ENCODE measurements around the gene GLCCI1.

Gene GLCCI1

GRCh38 chr7:7943951-7944350, 24.6 kb upstream of the GLCCI1 start:
- TF ChIP-seq, protein P1, sequence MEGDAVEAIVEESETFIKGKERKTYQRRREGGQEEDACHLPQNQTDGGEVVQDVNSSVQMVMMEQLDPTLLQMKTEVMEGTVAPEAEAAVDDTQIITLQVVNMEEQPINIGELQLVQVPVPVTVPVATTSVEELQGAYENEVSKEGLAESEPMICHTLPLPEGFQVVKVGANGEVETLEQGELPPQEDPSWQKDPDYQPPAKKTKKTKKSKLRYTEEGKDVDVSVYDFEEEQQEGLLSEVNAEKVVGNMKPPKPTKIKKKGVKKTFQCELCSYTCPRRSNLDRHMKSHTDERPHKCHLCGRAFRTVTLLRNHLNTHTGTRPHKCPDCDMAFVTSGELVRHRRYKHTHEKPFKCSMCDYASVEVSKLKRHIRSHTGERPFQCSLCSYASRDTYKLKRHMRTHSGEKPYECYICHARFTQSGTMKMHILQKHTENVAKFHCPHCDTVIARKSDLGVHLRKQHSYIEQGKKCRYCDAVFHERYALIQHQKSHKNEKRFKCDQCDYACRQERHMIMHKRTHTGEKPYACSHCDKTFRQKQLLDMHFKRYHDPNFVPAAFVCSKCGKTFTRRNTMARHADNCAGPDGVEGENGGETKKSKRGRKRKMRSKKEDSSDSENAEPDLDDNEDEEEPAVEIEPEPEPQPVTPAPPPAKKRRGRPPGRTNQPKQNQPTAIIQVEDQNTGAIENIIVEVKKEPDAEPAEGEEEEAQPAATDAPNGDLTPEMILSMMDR (IDR thresholded peaks at IDR 0.05), result no peak
- Histone ChIP-seq H3K4me3 (no peak overlapping the region), H3K27ac (no peak overlapping the region)
- no peak for DNase-seq (ENCODE audit: low spot score)

GRCh38 chr7:7944619-7945282, 23.8 kb upstream of the GLCCI1 start:
- H3K4me3 ChIP-seq, result no peak overlapping the region
- no peak overlapping the region for H3K27ac ChIP-seq
- DNase-seq (ENCODE audit: low spot score), result no peak
- TF ChIP-seq, protein P1 (IDR thresholded peaks at IDR 0.05), result no peak

DNA sequence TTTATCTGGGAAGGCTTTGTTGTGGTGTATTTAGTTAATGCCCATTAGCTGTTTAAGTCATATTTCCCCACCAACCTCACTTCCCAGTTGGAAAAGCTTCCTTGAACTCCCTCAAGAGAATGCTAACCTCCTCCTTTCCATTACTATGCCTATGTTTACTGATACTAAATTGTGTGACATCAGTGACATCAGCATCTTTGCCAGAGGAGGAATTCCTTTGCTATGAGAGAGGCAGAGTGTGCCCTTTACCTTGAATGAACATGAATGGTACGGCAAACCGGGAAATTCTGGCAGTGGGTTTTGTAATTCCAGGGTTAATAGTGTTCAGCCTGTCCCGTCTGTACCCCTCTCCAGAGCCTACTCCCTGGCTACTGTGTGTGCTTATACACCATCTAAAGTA, 22.1 kb upstream of the GLCCI1 start:
- TF ChIP-seq, protein P1 (IDR thresholded peaks at IDR 0.05), result no peak
- no peak overlapping the region for H3K27ac ChIP-seq

GRCh38 chr7:7948232-7948631, 20.4 kb upstream of the GLCCI1 start:
- DNase-seq (ENCODE audit: low spot score), result no peak
- Histone ChIP-seq H3K4me3 (no peak overlapping the region), H3K27ac (no peak overlapping the region)
- TF ChIP-seq, protein P1 (IDR thresholded peaks at IDR 0.05), result no peak

More for the DNA sequence above, 22.1 kb upstream of the GLCCI1 start:
- no peak for DNase-seq (ENCODE audit: low spot score)
- H3K4me3 ChIP-seq, result no peak overlapping the region

DNA sequence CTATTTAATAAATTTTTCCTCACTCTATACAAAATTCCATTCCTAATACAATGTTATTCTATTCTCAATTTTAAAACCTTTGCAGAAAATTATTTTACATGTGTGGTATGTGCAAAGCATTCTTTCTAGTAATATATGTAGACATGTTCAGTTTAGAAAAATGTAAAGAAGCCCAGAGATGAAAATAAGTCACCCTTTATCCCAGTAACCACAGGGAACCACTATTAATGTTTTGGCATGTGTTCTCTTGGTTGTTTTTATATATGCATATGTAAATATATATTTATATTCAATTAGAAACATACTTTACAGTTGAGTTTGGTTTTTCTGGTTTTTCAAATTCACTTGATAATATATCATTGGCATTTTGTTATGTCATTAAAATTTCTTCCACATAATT, 14.8 kb upstream of the GLCCI1 start:
- TF ChIP-seq, protein P1 (IDR thresholded peaks at IDR 0.05), result no peak
- no peak overlapping the region for H3K27ac ChIP-seq
- no peak for DNase-seq (ENCODE audit: low spot score)
- no peak overlapping the region for H3K4me3 ChIP-seq

GRCh38 chr7:7956531-7957128, 12.0 kb upstream of the GLCCI1 start:
- DNase-seq (ENCODE audit: low spot score), result no peak
- Histone ChIP-seq H3K27ac (no peak overlapping the region), H3K4me3 (no peak overlapping the region)
- TF ChIP-seq, protein P1 (IDR thresholded peaks at IDR 0.05), result no peak

DNA sequence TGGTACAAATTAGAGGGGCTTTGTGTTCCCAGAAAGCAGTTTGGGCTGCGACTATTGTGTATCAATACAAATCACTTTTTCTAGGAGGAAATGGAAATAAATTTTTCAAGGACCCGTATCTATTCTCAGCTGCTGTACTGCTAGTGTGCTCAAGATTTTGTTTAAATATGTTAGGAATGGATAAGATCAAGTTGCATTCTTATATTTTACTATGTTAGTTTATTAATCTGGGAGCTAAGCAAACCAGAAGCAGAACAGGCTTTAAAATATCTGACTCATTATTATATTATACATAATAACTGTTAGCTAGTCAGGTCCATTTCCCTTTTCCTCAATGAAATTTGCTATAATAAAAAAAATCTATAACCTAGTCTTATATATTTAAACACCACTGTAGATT, 11.1 kb upstream of the GLCCI1 start:
- no peak for DNase-seq (ENCODE audit: low spot score)
- H3K27ac ChIP-seq, result no peak overlapping the region
- TF ChIP-seq, protein P1 (IDR thresholded peaks at IDR 0.05), result no peak
- no peak overlapping the region for H3K4me3 ChIP-seq

Data from coronary artery (tissue), 2 donors.